K562 (cell line): ENCODE data around the gene ACTN4. TPM values are rescaled to one million over a fixed set of nuclear protein-coding genes. Genes with fewer than 3 reads are reported as not detected.

ENCODE experiments used
- ASH1L ChIP-seq: fragments of 450-650 bp; IDR thresholded peaks from 2 replicates; pipeline ENCODE4 v1.6.1; 2018; ENCODE audit warnings: borderline replicate concordance, mild to moderate bottlenecking, low read depth; ENCODE audit not compliant: partially characterized antibody
- CHAMP1 ChIP-seq: fragments of 450-650 bp; IDR thresholded peaks from 2 replicates; pipeline ENCODE4 v1.6.1; 2016; ENCODE audit warnings: mild to moderate bottlenecking
- DPF2 ChIP-seq: fragments of 450-650 bp; IDR thresholded peaks from 2 replicates; pipeline ENCODE4 v1.6.1; 2016
- KDM1A ChIP-seq, 2 experiments: fragments of 450-650 bp; IDR thresholded peaks; 2 replicates each; pipeline ENCODE4 v1.6.1; 2016; ENCODE audit warnings: mild to moderate bottlenecking in 2 of 2
- KLF10 ChIP-seq: fragments of 250-450 bp; sonication (Bioruptor Pico); IDR thresholded peaks from 2 replicates; pipeline ENCODE4 v1.6.1; 2021; ENCODE audit warnings: matching md5 sums
- THRA ChIP-seq: fragments of 450-650 bp; IDR thresholded peaks from 2 replicates; pipeline ENCODE4 v1.6.1; 2017; ENCODE audit warnings: mild to moderate bottlenecking, moderate library complexity
- polyA plus RNA-seq, 8 experiments: library from polyadenylated mRNA; depleted of rRNA in 4 of 8; stranded (reverse) in 5 of 8; unstranded in 3 of 8; fragments of >200 nt; fragmentation: Nextera tagmentation in 2 of 8; fragmentation: Illumina TruSeq in 1 of 8; extraction: Ambion mirVana in 2 of 8; extraction: Trizol in 1 of 8; gene quantifications; 2 replicates each; pipeline versions ENCODE4 v1.2.1 to v1.2.3, GENCODE V29; 2011 to 2014; ENCODE audit warnings: inconsistent platforms in 1 of 8, missing spikeins in 1 of 8
- total RNA-seq, 7 experiments: library from RNA; depleted of rRNA in 6 of 7; stranded (reverse); fragments of >200 nt in 6 of 7; fragmentation: Illumina TruSeq in 2 of 7; extraction: Trizol in 2 of 7; gene quantifications; 2 replicates each; pipeline versions ENCODE4 v1.2.1 to v1.2.3, GENCODE V29; 2011 to 2021; ENCODE audit warnings: low replicate concordance in 1 of 7
- TF ChIP-seq, protein P1 (sequence below): fragments of 250-450 bp; sonication (Bioruptor Pico); IDR thresholded peaks from 2 replicates; pipeline ENCODE4 v1.4.0; 2020
- TF ChIP-seq, protein P2 (sequence below): fragments of 450-650 bp; IDR thresholded peaks from 2 replicates; pipeline ENCODE4 v1.6.1; 2014; ENCODE audit warnings: low read depth, mild to moderate bottlenecking, moderate library complexity, borderline replicate concordance
- TF ChIP-seq, protein P3 (sequence below): fragments of 450-650 bp; formaldehyde crosslinking; IDR thresholded peaks from 2 replicates; pipeline ENCODE4 v1.4.0; 2020; ENCODE audit warnings: mild to moderate bottlenecking, moderate library complexity
- TF ChIP-seq, protein P4 (sequence below): fragments of 450-650 bp; IDR thresholded peaks from 2 replicates; pipeline ENCODE4 v1.6.1; 2017; ENCODE audit warnings: antibody characterized with exemption

The ACTN4 gene
- total and polyA plus RNA-seq, 9 of the 15 experiments (the other 6 are each of a cell fraction or from before 2014, with no cell fraction given), result 3.1 to 385 (median 125) TPM

- TF ChIP-seq, protein P1, sequence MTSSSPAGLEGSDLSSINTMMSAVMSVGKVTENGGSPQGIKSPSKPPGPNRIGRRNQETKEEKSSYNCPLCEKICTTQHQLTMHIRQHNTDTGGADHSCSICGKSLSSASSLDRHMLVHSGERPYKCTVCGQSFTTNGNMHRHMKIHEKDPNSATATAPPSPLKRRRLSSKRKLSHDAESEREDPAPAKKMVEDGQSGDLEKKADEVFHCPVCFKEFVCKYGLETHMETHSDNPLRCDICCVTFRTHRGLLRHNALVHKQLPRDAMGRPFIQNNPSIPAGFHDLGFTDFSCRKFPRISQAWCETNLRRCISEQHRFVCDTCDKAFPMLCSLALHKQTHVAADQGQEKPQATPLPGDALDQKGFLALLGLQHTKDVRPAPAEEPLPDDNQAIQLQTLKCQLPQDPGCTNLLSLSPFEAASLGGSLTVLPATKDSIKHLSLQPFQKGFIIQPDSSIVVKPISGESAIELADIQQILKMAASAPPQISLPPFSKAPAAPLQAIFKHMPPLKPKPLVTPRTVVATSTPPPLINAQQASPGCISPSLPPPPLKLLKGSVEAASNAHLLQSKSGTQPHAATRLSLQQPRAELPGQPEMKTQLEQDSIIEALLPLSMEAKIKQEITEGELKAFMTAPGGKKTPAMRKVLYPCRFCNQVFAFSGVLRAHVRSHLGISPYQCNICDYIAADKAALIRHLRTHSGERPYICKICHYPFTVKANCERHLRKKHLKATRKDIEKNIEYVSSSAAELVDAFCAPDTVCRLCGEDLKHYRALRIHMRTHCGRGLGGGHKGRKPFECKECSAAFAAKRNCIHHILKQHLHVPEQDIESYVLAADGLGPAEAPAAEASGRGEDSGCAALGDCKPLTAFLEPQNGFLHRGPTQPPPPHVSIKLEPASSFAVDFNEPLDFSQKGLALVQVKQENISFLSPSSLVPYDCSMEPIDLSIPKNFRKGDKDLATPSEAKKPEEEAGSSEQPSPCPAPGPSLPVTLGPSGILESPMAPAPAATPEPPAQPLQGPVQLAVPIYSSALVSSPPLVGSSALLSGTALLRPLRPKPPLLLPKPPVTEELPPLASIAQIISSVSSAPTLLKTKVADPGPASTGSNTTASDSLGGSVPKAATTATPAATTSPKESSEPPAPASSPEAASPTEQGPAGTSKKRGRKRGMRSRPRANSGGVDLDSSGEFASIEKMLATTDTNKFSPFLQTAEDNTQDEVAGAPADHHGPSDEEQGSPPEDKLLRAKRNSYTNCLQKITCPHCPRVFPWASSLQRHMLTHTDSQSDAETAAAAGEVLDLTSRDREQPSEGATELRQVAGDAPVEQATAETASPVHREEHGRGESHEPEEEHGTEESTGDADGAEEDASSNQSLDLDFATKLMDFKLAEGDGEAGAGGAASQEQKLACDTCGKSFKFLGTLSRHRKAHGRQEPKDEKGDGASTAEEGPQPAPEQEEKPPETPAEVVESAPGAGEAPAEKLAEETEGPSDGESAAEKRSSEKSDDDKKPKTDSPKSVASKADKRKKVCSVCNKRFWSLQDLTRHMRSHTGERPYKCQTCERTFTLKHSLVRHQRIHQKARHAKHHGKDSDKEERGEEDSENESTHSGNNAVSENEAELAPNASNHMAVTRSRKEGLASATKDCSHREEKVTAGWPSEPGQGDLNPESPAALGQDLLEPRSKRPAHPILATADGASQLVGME (CRISPR knock-in tag), result no peak
- no peak for TF ChIP-seq KLF10
- TF ChIP-seq KDM1A (IDR thresholded peaks at IDR 0.05), result no peak
- TF ChIP-seq, protein P2, sequence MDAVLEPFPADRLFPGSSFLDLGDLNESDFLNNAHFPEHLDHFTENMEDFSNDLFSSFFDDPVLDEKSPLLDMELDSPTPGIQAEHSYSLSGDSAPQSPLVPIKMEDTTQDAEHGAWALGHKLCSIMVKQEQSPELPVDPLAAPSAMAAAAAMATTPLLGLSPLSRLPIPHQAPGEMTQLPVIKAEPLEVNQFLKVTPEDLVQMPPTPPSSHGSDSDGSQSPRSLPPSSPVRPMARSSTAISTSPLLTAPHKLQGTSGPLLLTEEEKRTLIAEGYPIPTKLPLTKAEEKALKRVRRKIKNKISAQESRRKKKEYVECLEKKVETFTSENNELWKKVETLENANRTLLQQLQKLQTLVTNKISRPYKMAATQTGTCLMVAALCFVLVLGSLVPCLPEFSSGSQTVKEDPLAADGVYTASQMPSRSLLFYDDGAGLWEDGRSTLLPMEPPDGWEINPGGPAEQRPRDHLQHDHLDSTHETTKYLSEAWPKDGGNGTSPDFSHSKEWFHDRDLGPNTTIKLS, result no peak
- TF ChIP-seq THRA, result no peak
- TF ChIP-seq DPF2, result no peak
- TF ChIP-seq, protein P3, sequence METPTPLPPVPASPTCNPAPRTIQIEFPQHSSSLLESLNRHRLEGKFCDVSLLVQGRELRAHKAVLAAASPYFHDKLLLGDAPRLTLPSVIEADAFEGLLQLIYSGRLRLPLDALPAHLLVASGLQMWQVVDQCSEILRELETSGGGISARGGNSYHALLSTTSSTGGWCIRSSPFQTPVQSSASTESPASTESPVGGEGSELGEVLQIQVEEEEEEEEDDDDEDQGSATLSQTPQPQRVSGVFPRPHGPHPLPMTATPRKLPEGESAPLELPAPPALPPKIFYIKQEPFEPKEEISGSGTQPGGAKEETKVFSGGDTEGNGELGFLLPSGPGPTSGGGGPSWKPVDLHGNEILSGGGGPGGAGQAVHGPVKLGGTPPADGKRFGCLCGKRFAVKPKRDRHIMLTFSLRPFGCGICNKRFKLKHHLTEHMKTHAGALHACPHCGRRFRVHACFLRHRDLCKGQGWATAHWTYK, result no peak
- no peak for TF ChIP-seq ASH1L
- TF ChIP-seq, protein P4, sequence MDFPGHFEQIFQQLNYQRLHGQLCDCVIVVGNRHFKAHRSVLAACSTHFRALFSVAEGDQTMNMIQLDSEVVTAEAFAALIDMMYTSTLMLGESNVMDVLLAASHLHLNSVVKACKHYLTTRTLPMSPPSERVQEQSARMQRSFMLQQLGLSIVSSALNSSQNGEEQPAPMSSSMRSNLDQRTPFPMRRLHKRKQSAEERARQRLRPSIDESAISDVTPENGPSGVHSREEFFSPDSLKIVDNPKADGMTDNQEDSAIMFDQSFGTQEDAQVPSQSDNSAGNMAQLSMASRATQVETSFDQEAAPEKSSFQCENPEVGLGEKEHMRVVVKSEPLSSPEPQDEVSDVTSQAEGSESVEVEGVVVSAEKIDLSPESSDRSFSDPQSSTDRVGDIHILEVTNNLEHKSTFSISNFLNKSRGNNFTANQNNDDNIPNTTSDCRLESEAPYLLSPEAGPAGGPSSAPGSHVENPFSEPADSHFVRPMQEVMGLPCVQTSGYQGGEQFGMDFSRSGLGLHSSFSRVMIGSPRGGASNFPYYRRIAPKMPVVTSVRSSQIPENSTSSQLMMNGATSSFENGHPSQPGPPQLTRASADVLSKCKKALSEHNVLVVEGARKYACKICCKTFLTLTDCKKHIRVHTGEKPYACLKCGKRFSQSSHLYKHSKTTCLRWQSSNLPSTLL, result no peak
- TF ChIP-seq CHAMP1, result no peak
- TF ChIP-seq, all 486 proteins: peak for 0
These were observed 119.0 kb downstream of the ACTN4 start (continued) for GRCh38 chr19:38766276-38767047.
